GM23338 (cell line): Measurements from ENCODE around the gene SEMA4A. TPM values are rescaled to one million over a fixed set of nuclear protein-coding genes. Genes with fewer than 3 reads are reported as not detected.

Source experiments
- ATAC-seq: fragments of 200-7000 bp; cut with Tn5 transposase; 3 replicates; pipeline ENCODE4 v1.9.1; 2020
- DNase-seq: peaks from one replicate; pipeline ENCODE4 v3.0.0-alpha.2; 2015; ENCODE audit warnings: low spot score
- H2AFZ ChIP-seq: fragments of 200-600 bp; sonication (generic); 2 replicates; pipeline ENCODE4 v1.8.0; 2016; ENCODE audit warnings: antibody characterized with exemption, mild to moderate bottlenecking, moderate library complexity
- H3F3A ChIP-seq: fragments of 200-600 bp; sonication (generic); replicated peaks from 2 replicates; pipeline ENCODE4 v1.8.0; 2017; ENCODE audit warnings: antibody characterized with exemption, mixed run types, low read depth
- H3K27ac ChIP-seq: fragments of 200-600 bp; sonication (generic); 2 replicates; pipeline ENCODE4 v1.6.1; 2016; ENCODE audit warnings: low read depth
- H3K27me3 ChIP-seq: fragments of 200-600 bp; sonication (generic); 2 replicates; pipeline ENCODE4 v1.8.0; 2016; ENCODE audit warnings: mild to moderate bottlenecking, mixed run types, moderate library complexity; ENCODE audit not compliant: insufficient read depth
- H3K36me3 ChIP-seq: fragments of 200-600 bp; sonication (generic); 2 replicates; pipeline ENCODE4 v1.8.0; 2016; ENCODE audit warnings: mild to moderate bottlenecking; ENCODE audit not compliant: insufficient read depth
- H3K4me1 ChIP-seq: fragments of 200-600 bp; sonication (generic); 2 replicates; pipeline ENCODE4 v1.8.0; 2016; ENCODE audit warnings: mild to moderate bottlenecking, moderate library complexity; ENCODE audit not compliant: insufficient read depth
- H3K4me2 ChIP-seq: fragments of 200-600 bp; sonication (generic); 2 replicates; pipeline ENCODE4 v1.7.1; 2017; ENCODE audit warnings: mixed run types
- H3K4me3 ChIP-seq: fragments of 200-600 bp; sonication (generic); 2 replicates; pipeline ENCODE4 v1.6.1; 2016; ENCODE audit warnings: mixed run types
- H3K79me2 ChIP-seq: fragments of 200-600 bp; sonication (generic); replicated peaks from 2 replicates; pipeline ENCODE4 v1.8.0; 2017; ENCODE audit warnings: mild to moderate bottlenecking; ENCODE audit not compliant: insufficient read depth
- H3K9me2 ChIP-seq: fragments of 200-600 bp; sonication (generic); 2 replicates; pipeline ENCODE4 v1.8.0; 2017; ENCODE audit not compliant: insufficient read depth
- H4K20me1 ChIP-seq: fragments of 200-600 bp; sonication (generic); replicated peaks from 2 replicates; pipeline ENCODE4 v1.8.0; 2017; ENCODE audit warnings: mild to moderate bottlenecking; ENCODE audit not compliant: insufficient read depth
- H3K27ac Mint-ChIP-seq: 2 replicates; pipeline ENCODE4 v1.8.0; 2020; ENCODE audit warnings: inconsistent platforms, mild to moderate bottlenecking, moderate library complexity, mixed read lengths
- H3K27me3 Mint-ChIP-seq: 3 replicates; pipeline ENCODE4 v1.8.0; 2022; ENCODE audit warnings: low read depth, mild to moderate bottlenecking, moderate library complexity, mixed read lengths, inconsistent platforms; ENCODE audit not compliant: insufficient read depth, poor library complexity
- H3K36me3 Mint-ChIP-seq: 3 replicates; pipeline ENCODE4 v1.8.0; 2021; ENCODE audit warnings: low read depth, mild to moderate bottlenecking, inconsistent platforms, moderate library complexity, mixed read lengths
- H3K4me1 Mint-ChIP-seq: 3 replicates; pipeline ENCODE4 v1.8.0; 2020; ENCODE audit warnings: mild to moderate bottlenecking, inconsistent platforms, mixed read lengths
- H3K4me3 Mint-ChIP-seq: 3 replicates; pipeline ENCODE4 v1.8.0; 2021; ENCODE audit warnings: moderate library complexity, mild to moderate bottlenecking, inconsistent platforms, mixed read lengths
- H3K9me3 Mint-ChIP-seq: 3 replicates; pipeline ENCODE4 v1.8.0; 2020; ENCODE audit warnings: moderate library complexity, mild to moderate bottlenecking, inconsistent platforms, mixed read lengths
- CTCF ChIP-seq, 2 experiments: fragments of 200-600 bp in 1 of 2; sonication (generic) in 1 of 2; conservative IDR thresholded peaks; 2 replicates each; pipeline versions ENCODE4 v1.5.1 to v1.6.1; 2016 to 2017; ENCODE audit warnings: antibody characterized with exemption in 2 of 2, low read depth in 2 of 2, mild to moderate bottlenecking in 2 of 2, moderate library complexity in 1 of 2
- ETS1 ChIP-seq: IDR thresholded peaks from 2 replicates; pipeline ENCODE4 v1.6.1; 2016; ENCODE audit warnings: antibody characterized with exemption
- EZH2phosphoT487 ChIP-seq: fragments of 200-600 bp; sonication (generic); IDR thresholded peaks from one replicate; pipeline ENCODE4 v1.8.1; 2018; ENCODE audit warnings: antibody characterized with exemption; ENCODE audit not compliant: unreplicated experiment
- JUNB ChIP-seq: IDR thresholded peaks from one replicate; pipeline ENCODE4 v1.6.1; 2016; ENCODE audit warnings: antibody characterized with exemption; ENCODE audit not compliant: unreplicated experiment
- NANOG ChIP-seq: IDR thresholded peaks from 2 replicates; pipeline ENCODE4 v1.6.1; 2016; ENCODE audit warnings: antibody characterized with exemption, borderline replicate concordance
- POLR2AphosphoS5 ChIP-seq: IDR thresholded peaks from 2 replicates; pipeline ENCODE4 v1.6.1; 2016; ENCODE audit warnings: antibody characterized with exemption, low read depth
- ZNF114 ChIP-seq: fragments of 250-450 bp; sonication (Bioruptor Pico); IDR thresholded peaks from 2 replicates; pipeline ENCODE4 v1.5.0; 2020; ENCODE audit warnings: mild to moderate bottlenecking, moderate library complexity
- ZNF331 ChIP-seq: fragments of 250-450 bp; sonication (Bioruptor Pico); IDR thresholded peaks from 2 replicates; pipeline ENCODE4 v1.5.0; 2020; ENCODE audit warnings: low read depth, mild to moderate bottlenecking, moderate library complexity
- polyA plus RNA-seq: library from polyadenylated mRNA; unstranded; fragments of >200 nt; fragmentation: Nextera tagmentation; extraction: Ambion mirVana; gene quantifications from 2 replicates; pipeline ENCODE4 v1.2.1, GENCODE V29; 2016
- total RNA-seq: library from RNA; depleted of rRNA; stranded (reverse); fragments of >200 nt; shearing (Covaris generic); gene quantifications from 2 replicates; pipeline ENCODE4 v1.2.3, GENCODE V29; 2014
- TF ChIP-seq, protein P1 (sequence below): IDR thresholded peaks from one replicate; pipeline ENCODE4 v1.6.1; 2018; ENCODE audit warnings: antibody characterized with exemption; ENCODE audit not compliant: unreplicated experiment

Gene SEMA4A
- total and polyA plus RNA-seq, 2 experiments from 2014 or later, result 5.5 to 20.2 TPM

DNA sequence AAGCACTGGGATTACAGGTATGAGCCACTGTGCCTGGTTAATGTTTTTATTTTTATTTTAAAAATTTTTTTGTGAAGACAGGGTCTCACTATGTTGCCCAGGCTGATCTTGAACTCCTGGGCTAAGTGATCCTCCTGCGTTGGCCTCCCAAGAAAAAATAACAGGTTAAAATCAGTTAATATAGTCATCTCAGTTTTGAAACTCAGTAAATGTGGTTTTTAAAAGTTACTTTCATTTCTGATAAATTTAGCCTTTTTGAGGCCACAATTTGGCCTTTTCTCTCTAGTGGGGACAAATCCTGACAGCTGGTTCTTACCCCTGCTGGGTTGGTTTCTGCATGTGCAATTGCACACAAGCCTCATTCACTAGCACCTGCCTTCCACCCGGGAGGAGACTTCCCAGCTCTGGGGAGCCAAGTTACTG lies 72.7 kb downstream of the SEMA4A start:
- Mint-ChIP-seq H3K4me3 (no peak overlapping the region), H3K36me3 (peaks cover 51% of the 10 kb centered on the region), H3K27me3 (no peaks in the 10 kb centered on the region), H3K27ac (no peak overlapping the region), H3K9me3 (no peaks in the 10 kb centered on the region), H3K4me1 (peaks cover 4% of the 10 kb centered on the region; the same call in 2 of the 3 replicates)
- Histone ChIP-seq H3K4me3 (no peak overlapping the region), H3K27ac (peak overlapping the region; percentile 9; the same call in 1 of the 2 replicates), H2AFZ (no peak overlapping the region), H3K36me3 (peaks cover 17% of the 10 kb centered on the region; the same call in 1 of the 2 replicates), H3K4me2 (no peak overlapping the region), H4K20me1 (0 out of 2 replicates have a peak, but pooled peaks cover 3% of the 10 kb centered on the region), H3K27me3 (no peaks in the 10 kb centered on the region), H3F3A (peaks cover 20% of the 10 kb centered on the region), H3K4me1 (no peaks in the 10 kb centered on the region), H3K9me2 (no peaks in the 10 kb centered on the region), H3K79me2 (peaks cover 8% of the 10 kb centered on the region; the same call in 1 of the 2 replicates)
- TF ChIP-seq, protein P1, sequence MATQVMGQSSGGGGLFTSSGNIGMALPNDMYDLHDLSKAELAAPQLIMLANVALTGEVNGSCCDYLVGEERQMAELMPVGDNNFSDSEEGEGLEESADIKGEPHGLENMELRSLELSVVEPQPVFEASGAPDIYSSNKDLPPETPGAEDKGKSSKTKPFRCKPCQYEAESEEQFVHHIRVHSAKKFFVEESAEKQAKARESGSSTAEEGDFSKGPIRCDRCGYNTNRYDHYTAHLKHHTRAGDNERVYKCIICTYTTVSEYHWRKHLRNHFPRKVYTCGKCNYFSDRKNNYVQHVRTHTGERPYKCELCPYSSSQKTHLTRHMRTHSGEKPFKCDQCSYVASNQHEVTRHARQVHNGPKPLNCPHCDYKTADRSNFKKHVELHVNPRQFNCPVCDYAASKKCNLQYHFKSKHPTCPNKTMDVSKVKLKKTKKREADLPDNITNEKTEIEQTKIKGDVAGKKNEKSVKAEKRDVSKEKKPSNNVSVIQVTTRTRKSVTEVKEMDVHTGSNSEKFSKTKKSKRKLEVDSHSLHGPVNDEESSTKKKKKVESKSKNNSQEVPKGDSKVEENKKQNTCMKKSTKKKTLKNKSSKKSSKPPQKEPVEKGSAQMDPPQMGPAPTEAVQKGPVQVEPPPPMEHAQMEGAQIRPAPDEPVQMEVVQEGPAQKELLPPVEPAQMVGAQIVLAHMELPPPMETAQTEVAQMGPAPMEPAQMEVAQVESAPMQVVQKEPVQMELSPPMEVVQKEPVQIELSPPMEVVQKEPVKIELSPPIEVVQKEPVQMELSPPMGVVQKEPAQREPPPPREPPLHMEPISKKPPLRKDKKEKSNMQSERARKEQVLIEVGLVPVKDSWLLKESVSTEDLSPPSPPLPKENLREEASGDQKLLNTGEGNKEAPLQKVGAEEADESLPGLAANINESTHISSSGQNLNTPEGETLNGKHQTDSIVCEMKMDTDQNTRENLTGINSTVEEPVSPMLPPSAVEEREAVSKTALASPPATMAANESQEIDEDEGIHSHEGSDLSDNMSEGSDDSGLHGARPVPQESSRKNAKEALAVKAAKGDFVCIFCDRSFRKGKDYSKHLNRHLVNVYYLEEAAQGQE, result no peak
- no peak for TF ChIP-seq EZH2phosphoT487
- ATAC-seq (no peak), DNase-seq (no peak)

DNA sequence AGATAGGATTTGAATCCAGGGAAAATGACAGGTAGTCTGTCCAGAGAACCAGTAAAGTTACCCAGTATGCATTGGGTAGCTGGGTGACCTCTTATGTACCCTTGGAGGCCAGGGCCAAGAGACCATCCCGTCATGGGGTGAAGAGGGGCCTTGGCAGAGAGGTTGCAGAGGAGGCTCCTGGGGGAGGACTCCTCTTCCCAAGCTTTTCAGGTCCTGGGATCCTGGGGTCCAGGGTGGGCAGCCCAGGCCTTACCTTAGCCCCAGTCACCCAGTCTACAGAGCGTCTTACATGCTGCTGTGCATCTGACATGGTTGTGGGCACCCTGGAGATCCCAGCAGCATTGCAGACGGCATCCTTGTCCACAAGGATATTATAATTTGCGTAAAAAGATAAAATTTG lies 73.4 kb downstream of the SEMA4A start:
- TF ChIP-seq JUNB, result no peak
- no peak for TF ChIP-seq ZNF114 (CRISPR knock-in tag)
- TF ChIP-seq POLR2AphosphoS5, result no peak
- no peak for TF ChIP-seq EZH2phosphoT487
- TF ChIP-seq NANOG, result no peak
- TF ChIP-seq CTCF (conservative IDR thresholded peaks at IDR 0.05; ENCODE audit: low read depth in 2 of 2), result no peak
- no peak for TF ChIP-seq ETS1
- TF ChIP-seq, protein P1, result no peak
- no peak for TF ChIP-seq ZNF331 (CRISPR knock-in tag)

More for the DNA sequence above, 73.4 kb downstream of the SEMA4A start:
- Histone ChIP-seq H3K4me2 (no peak overlapping the region), H2AFZ (no peak overlapping the region), H3F3A (peaks cover 20% of the 10 kb centered on the region), H3K27ac (no peak overlapping the region), H3K27me3 (no peaks in the 10 kb centered on the region), H3K4me1 (no peaks in the 10 kb centered on the region), H4K20me1 (no peaks in the 10 kb centered on the region), H3K36me3 (peaks cover 17% of the 10 kb centered on the region; the same call in 1 of the 2 replicates), H3K79me2 (0 out of 2 replicates have a peak, but pooled peaks cover 5% of the 10 kb centered on the region), H3K4me3 (no peak overlapping the region), H3K9me2 (no peaks in the 10 kb centered on the region)
- no peak overlapping the region for H3K4me3 Mint-ChIP-seq
- ATAC-seq (no peak), DNase-seq (no peak)
- peaks cover 47% of the 10 kb centered on the region for H3K36me3 Mint-ChIP-seq
- H3K27me3 Mint-ChIP-seq, result no peaks in the 10 kb centered on the region
- no peak overlapping the region for H3K27ac Mint-ChIP-seq
- peaks cover 4% of the 10 kb centered on the region; the same call in 2 of the 3 replicates for H3K4me1 Mint-ChIP-seq
- H3K9me3 Mint-ChIP-seq, result no peaks in the 10 kb centered on the region
